ENCODE measurements around the gene NARS2.
"Not testable (repeated sequence)": the region's sequence is repeated elsewhere in the genome, so short reads cannot be mapped to it uniquely, and the experiment has no call there.

DNA sequence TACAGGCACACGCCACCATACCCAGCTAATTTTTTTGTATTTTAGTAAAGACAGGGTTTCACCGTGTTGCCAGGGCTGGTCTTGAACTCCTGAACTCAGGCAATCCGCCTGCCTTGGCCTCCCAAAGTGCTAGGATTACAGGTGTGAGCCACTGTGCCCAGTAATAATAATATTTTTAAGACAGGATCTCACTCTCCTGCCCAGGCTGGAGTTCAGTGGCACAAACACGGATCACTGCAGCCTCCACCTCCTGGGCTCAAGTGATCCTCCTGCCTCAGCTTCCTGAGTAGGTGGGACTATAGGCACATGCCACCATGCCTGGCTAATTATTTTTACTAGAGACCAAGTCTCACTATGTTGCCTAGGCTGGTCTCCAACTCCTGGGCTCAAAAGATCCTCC lies 10.6 kb downstream of the NARS2 start:
- TF ChIP-seq EZH2 (IDR thresholded peaks at IDR 0.05; ENCODE audit: borderline replicate concordance, low read length); CTCF (IDR thresholded peaks at IDR 0.05; ENCODE audit: low read length): not testable (repeated sequence)
